HG02870 (cell line): ENCODE data around the gene OR6F1.
A peak's percentile ranks its signal among the peaks of the same experiment; 100 is the strongest.
"Not testable (repeated sequence)": the region's sequence is repeated elsewhere in the genome, so short reads cannot be mapped to it uniquely, and the experiment has no call there.

Source experiments
- ATAC-seq: cut with Tn5 transposase; IDR thresholded peaks from one replicate; pipeline ENCODE4 v1.9.1; 2021; ENCODE audit warnings: mild to moderate bottlenecking, moderate library complexity; ENCODE audit not compliant: unreplicated experiment

OR6F1 gene

DNA sequence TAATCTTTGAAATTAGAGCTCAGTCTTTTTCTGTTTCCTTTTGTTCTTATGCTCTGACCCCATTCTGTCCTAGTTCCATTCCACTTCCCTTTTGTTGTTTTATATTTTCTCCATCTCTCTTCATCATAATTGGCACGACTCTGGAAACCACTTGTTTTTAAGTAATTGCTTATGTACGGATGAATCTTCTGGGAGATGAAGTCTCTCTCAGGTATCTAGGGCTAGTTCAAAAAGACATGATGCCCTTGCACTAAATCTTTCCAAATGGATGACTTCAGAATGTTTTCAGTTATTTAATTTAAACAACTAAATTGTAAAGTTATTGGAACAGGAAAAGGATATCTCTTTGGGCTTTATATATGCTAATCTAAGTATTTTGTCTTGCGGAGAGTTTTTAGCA, at the start of gene OR6F1:
OR6F1 (minus strand) TSS at position 101 of the 400 bp plus-strand sequence. CDS start 3,891 bp downstream, outside the sequence.
- no peak for ATAC-seq

DNA sequence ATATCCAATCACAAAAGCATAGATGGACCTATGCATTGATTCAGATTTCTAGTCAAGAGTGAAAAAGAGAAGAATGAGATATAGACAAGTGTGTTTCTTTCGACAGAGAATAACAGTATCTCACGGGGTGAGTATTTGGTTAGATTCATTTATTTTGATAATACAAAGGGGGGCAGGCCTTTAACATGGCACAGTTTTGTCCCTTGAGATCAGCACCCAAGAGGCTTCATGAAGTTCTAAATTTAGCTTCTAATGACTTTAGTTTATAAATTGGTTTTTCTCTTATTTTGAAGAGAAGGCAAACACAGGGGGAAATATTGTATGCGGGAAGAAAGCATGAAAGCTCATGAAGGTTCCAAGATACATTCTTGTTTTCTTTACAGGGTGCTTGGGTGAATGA, 44.0 kb upstream of the OR6F1 start, which contains the start of gene OR1C1:
OR1C1 (minus strand) TSS at position 101 of the 400 bp plus-strand sequence. CDS start 2,150 bp downstream, outside the sequence.
- ATAC-seq, result no peak

DNA sequence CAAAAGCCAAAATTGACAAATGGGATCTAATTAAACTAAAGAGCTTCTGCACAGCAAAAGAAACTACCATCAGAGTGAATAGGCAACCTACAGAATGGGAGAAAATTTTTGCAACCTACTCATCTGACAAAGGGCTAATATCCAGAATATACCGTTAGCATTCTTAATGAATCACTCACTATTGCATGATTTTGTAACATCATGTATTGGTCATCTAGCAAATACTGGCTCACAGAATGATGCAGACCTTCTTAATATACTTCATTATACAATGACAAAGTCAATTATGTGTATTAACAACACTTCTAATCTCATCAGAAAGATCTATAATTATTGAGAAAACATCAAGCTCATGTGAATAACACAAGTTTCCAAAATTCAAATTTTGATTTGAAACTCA, 37.9 kb upstream of the OR6F1 start:
- ATAC-seq, result not testable (repeated sequence)

DNA sequence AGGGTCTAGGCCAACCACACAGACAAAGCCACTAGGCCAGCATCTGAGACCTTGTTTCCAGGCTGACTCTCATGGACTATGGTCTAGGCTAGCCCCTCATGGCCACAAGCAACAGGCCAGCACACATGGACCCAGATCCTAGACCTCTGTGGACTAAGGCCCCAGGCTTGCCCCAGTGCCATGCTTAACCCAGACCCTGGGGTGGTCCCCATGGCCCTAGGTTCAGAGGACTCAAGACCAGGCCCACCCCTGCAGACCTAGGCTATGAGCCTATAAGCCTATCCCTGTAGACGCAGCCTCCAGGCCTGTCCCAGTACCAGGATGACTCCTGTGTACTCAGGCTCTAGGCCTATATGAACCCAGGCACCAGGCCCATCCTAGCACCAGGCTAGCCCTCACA, 33.4 kb upstream of the OR6F1 start:
- ATAC-seq, result no peak

DNA sequence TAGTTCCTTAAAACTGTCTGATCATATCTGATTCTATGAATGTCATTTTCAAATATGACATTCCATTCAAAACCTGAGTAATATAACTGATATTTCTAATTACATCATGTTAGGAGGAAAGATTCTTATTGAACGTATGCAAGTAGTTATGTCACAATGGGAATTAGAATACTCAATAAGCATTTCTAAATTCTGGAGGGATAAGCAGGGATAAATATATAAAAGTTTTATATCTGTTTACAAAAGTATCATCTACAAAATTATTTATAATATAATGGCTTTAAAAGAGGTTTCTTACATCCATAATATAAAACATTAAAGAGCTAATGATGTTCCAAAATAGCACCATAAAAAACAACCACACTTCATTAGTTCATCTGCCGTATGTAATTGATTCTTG, 31.6 kb upstream of the OR6F1 start, which contains the start of gene OR14A2:
OR14A2 (minus strand) TSS at position 101 of the 400 bp plus-strand sequence.
- no peak for ATAC-seq

DNA sequence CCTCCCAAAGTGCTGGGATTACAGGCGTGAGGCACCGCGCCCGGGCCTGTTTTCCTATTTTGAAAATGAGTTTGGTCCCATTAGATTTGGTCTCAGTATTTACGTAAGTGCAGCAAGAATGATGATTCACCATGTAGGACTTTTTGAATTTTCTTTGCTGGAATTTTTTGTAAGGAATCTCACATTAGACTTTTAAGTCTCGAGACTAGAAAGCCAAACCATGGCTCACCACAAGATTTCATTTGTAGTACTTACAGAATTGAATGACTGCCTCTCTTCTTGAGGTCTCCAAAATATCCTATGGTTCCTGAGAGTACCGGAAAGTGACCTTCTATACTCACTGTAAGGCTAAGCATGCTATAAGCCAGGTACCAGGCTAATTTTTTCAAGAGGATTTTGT, 31.2 kb upstream of the OR6F1 start:
- no peak for ATAC-seq

DNA sequence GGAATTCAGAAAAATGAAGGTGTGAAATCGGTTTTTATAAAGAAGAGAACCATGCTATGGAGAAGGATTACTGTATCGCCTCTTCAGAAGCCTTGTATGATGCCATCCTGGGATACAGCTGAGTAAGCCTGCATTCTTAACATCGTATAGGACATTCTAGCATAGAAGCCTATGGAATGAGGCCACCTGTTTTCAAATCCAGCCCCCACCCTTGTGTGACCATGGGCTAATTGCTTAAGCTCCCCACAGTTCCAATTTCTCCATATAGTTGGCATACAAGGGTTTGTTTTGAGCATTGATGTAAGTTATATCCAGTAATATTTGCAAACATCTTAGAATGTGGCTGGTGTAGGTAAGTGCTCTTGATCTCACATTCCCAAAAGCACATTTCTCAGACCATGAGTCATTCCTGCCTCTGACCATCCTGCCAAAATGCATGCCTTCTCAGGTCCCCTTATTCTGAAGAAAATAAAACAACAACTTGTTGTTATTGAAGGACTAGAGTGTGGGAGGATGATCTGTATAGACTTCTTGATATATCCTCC, 30.0 kb upstream of the OR6F1 start:
- no peak for ATAC-seq

DNA sequence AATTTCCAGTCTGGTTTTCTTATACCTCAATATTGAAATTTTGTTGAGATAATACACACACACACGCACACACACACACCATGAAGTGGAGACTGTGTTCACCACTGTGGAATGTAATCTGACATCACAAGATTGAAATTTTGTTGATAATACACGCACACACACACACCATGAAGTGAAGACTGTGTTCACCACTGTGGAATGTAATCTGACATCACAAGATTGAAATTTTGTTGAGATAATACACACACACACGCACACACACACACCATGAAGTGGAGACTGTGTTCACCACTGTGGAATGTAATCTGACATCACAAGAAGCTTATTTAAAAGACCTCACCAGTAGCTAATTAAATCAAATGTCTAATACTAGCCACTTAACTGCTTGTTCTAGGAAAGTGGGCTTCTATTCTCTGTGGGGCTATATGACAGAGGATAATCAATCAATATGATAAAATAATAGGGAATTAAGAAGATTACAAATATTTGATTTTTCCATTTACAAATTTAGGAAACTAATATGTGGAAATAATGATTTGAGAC, 25.8 kb upstream of the OR6F1 start:
- ATAC-seq, result not testable (repeated sequence)

DNA sequence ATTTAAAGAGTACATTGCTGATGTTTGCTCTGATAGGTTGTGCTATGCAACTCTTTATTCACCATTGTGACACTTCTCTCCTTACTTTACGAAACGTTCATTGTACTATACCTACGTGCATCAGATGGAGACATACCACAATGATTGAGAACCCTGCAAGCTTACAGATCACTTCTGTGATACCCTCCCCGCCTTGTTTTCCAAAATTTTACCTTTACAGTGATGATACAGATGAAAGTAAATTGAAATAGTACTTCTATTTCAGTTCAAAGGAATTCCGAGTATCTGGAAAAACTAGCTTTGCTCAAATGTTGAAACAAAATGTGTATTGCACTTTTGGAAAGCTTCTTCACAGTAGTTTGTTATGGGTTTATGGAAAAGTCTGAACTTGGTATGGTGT, 25.3 kb upstream of the OR6F1 start:
- no peak for ATAC-seq

DNA sequence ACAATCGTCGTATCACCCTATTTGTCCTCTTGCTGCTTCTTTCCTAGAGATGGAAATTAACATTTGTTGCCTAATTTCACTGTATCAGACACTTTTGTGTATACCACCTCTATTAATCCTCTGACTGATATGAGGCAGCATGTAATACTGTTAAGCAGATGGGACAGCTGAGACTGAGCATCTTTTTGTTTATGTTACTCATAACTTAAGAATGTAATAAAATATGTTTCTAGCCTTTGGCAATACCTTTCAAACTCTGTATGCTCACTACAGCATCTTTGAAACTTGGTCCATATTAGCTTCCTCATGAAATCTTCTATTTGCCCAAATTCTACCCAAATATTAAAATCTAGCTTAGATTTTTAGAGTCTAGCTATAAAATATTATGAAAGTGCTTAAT, 24.3 kb upstream of the OR6F1 start:
- no peak for ATAC-seq

DNA sequence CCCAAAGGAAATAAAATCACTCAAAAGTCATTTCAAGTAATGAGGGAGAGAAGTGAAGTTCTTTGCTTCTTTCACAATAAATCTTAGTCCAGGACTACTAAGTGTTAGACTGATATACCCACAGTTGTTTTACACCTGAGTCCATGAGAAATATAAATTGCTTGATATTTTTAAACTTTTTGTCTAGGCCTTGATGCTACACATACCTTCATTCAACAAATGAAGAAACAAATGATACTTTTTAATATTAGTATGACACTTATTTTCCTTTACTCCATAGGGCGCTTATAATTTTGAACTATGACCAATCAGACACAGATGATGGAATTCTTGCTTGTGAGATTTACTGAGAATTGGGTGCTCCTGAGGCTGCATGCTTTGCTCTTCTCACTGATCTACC, 21.9 kb upstream of the OR6F1 start, which contains the start of gene OR14K1:
OR14K1 (plus strand) TSS at position 301 of the 400 bp plus-strand sequence; CDS start at position 301, 0 bp downstream.
- ATAC-seq, result no peak

DNA sequence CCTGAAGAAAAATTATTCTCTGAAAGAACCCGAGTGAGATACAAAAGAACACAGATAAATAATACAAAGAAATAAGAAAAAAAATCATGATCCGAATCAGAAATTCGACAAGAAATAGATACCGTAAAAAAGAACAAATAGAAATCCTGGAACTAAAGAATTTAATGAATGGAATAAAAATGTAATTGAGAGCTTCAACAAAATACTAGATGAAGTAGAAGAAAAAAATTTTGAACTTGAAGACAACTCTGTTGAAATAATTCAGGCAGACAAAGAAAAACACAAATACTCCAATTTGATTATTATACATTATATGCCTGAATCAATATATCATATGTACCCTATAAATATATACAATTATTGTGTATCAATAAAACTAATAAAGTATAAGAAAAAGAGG, 4.8 kb upstream of the OR6F1 start:
- no peak for ATAC-seq

DNA sequence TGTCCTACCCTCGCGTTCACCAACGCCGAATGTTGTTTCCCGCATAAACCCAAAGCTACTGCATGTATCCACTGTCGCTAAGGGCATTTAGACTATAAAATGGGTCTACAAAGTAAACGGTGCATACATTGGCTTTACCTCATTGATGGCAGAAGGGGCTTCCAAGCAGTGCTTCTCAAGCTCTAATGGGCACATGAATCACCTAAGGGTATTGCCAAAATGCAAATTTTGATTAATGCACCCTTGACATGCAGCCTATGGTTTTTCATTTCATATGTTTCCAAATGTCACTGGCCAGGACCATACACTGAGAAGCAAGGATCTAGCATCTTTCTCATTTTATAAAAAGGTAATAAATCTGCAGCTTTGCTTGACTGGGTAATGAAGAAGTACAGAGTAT, 2.7 kb downstream of the OR6F1 start:
- ATAC-seq, result no peak

DNA sequence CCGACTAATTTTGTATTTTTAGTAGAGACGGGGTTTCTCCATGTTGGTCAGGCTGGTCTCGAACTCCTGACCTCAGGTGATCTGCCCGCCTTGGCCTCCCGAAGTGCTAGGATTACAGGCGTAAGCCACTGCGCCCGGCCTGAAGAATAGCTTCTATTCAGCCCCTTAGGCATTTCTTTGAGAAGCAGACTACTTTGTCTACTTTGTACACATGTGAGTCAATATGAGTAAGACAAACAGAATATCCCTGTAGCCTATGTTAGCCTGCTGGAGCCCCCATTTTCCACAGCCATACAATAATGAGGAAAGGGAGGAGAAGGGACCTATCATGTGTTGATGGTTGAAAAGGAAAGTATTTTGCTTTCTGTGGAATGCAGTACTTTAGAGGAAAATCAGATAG, 5.8 kb downstream of the OR6F1 start:
- not testable (repeated sequence) for ATAC-seq

DNA sequence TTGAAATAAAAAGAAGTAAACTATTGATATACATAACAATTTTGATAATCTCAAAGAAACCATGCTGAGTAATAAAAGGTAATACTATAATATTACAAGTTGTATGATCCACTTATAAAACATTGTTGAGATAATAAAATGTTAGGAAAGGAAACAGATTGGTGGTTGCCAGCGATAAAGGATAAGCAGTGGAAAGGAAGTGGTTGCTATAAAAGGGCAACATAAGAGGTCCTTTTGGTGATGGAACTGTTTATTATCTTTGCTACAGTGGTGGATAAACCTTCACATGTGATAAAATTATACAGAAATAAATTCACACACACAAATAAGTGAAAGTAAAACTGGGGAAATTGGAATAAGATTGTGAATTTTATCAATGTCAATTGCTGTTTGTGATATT, 15.1 kb downstream of the OR6F1 start:
- no peak for ATAC-seq

DNA sequence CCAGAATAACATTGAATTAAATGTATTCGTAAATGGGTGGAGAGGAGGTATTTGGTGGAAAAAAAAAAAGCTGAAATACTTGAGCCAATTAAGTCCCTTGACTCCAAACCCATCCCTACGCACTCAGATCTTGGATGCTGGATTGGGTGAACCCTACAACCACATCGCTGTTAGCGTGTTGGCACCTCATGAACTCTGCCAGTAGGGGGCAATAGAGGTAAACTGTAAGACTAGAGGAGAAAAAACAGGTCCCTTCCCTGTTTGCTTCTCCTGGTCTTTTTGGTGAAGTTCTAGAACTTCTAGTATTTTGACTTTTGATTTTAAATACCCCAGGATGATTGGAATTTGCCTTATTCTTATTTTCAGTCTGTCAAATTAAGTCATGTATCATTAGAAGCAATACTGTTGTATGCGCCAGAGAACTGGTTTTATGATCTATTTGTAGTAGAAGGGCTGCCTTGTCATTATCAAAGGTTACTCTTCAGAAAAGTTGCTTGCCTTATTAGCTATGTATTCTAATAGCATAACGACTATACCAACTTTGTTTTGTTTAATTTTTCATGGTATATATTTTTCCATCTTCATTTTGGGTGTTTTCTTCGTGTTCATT, 35.1 kb downstream of the OR6F1 start:
- peak; percentile 95 for ATAC-seq

DNA sequence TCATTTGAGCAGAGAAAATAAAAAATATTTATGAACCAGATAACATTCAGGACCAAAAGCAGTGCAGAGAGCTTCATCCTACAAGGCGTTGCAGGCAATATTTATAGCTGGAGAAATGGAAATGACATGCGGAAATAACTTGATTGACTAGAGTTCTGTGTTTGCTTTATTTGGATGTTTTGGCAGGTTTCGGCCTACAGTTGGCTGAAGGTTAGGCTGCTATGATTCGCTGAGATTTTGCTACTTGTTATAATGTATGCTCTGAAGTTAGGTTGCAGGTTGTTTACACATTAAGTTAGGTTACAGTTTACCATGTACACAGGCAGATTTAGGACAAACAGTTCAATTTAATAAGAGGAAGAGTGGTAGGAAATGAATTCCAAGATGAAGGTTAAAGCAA, 36.3 kb downstream of the OR6F1 start:
- ATAC-seq, result no peak

DNA sequence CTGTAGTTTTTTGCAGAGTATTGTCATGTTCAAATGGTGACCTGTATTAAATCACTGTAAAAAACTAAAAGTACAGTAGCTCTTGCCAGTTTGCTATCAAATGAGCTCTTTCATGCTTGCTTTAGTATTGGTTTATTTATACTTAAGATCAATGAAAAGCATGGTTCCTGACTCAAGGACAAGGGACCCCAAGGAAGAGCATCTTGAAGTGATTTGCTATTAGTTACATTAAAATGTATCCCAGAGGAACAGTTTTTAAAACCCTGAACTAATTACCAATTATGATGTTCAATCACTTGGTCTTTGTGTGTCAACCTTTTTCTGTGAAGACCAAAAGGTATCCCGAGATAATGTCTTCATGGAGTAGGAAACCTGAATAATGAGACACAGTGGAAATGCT, 36.8 kb downstream of the OR6F1 start, which contains the start of gene OR13G1:
OR13G1 (minus strand) TSS at position 101 of the 400 bp plus-strand sequence. CDS start 6,698 bp downstream, outside the sequence.
- ATAC-seq, result no peak

DNA sequence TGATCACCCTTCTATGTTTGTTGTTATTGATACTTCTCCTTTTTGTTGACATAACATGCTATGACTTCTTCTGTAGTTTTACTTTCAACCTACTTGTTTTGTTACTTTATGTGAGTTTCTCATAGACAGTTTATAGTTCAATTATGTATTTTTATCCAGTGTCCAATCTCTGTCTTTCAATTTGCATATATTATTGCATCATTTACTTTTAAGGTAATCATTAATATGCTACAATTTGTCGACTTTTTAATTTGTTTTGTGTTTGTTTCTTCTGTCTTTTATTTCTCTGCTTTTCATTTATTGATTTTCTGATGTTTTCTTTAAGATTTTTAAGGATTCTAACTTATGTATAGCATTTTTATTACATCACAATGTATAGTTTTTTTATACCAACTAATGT, 47.2 kb downstream of the OR6F1 start:
- no peak for ATAC-seq
